LoVo (cell line): ENCODE data around the gene CYB561D1.

Experiments
- DNase-seq: peaks from one replicate; pipeline ENCODE4 v3.0.0-alpha.2; 2016; ENCODE audit warnings: low spot score

Gene CYB561D1

GRCh38 chr1:109481646-109482045 lies 12.2 kb upstream of the CYB561D1 start:
- no peak for DNase-seq

GRCh38 chr1:109482242-109482641 lies 11.7 kb upstream of the CYB561D1 start:
- no peak for DNase-seq

GRCh38 chr1:109482791-109483671 lies 10.9 kb upstream of the CYB561D1 start:
- DNase-seq = no peak

- DNase-seq = peak; percentile 93
Measured at GRCh38 chr1:109483672-109484518, 10.0 kb upstream of the CYB561D1 start, which contains the start of gene ATXN7L2. Gene ATXN7L2, plus strand, starts transcription at chr1:109483905. Its CDS starts 49 bp downstream, at chr1:109483954.

GRCh38 chr1:109484519-109484975 lies 9.3 kb upstream of the CYB561D1 start:
- no peak for DNase-seq

- no peak for DNase-seq
Measured at GRCh38 chr1:109485001-109485400, 8.9 kb upstream of the CYB561D1 start.

- no peak for DNase-seq
Measured at GRCh38 chr1:109487261-109487660, 6.6 kb upstream of the CYB561D1 start.

GRCh38 chr1:109488201-109488600 lies 5.7 kb upstream of the CYB561D1 start:
- DNase-seq = no peak

- DNase-seq = no peak
Measured at GRCh38 chr1:109488696-109489095, 5.2 kb upstream of the CYB561D1 start.

GRCh38 chr1:109490029-109490933 lies 3.6 kb upstream of the CYB561D1 start:
- DNase-seq = peak; percentile 46

GRCh38 chr1:109490934-109491302 lies 3.0 kb upstream of the CYB561D1 start:
- DNase-seq = no peak

- DNase-seq = no peak
Measured at GRCh38 chr1:109491372-109491771, 2.5 kb upstream of the CYB561D1 start.

- no peak for DNase-seq
Measured at GRCh38 chr1:109492779-109493178, 1.1 kb upstream of the CYB561D1 start.

GRCh38 chr1:109493227-109493626 lies 667 bp upstream of the CYB561D1 start:
- no peak for DNase-seq

GRCh38 chr1:109495738-109496137 lies 1.8 kb downstream of the CYB561D1 start:
- DNase-seq = no peak

GRCh38 chr1:109497449-109498160 lies 3.7 kb downstream of the CYB561D1 start:
- no peak for DNase-seq

- no peak for DNase-seq
Measured at GRCh38 chr1:109498161-109498801, 4.4 kb downstream of the CYB561D1 start.

- DNase-seq = no peak
Measured at GRCh38 chr1:109499081-109499480, 5.2 kb downstream of the CYB561D1 start.

- DNase-seq = peak; percentile 25
Measured at GRCh38 chr1:109499661-109500536, 6.0 kb downstream of the CYB561D1 start.
